Stimulated activated CD4-positive, alpha-beta T cell treated with anti-CD3 and anti-CD28 coated beads, Interleukin-2, amount 100 ng/mL, for 24 hours (primary cell): ENCODE data around the gene UBE2R2.
"Not testable (repeated sequence)": the region's sequence is repeated elsewhere in the genome, so short reads cannot be mapped to it uniquely, and the experiment has no call there.

Experiments
- DNase-seq, 2 donors: peaks; one replicate each; pipeline ENCODE4 v3.0.0-alpha.2; 2020

The UBE2R2 gene

DNA sequence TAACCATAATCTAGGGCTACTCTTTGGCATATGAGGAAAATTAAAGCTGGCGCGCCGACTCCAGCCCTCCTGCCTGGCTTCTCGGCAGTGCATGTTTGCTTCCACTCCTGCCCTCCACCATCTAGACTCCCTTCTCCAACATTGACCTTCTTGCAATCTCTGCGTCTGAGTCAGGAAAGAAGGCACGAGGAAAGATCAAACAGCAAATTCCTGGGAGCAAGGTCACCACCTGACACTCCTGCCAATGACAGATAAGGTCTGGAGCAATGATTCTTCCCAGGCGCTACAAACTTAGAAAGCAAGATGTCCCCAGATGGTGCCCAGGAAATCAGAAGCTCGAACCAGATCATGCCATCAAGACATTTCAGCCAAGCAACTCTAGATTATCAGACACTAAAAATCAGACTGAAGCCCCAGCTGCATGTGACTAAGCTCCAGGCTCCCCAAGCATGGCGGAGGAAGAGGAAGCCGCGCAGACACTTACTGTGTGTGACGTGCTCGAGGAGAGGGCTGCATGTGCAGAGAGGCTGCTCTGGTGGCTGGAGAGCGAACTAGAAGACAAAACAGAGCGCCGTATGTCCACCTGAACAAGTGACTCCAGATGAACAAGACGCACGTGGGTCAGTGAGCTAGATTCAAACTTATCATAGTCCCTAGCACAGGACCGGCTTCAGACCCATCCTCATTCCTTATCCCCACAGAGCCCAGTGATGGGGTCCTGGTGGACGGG, 115.3 kb downstream of the UBE2R2 start:
- DNase-seq = no peak

DNA sequence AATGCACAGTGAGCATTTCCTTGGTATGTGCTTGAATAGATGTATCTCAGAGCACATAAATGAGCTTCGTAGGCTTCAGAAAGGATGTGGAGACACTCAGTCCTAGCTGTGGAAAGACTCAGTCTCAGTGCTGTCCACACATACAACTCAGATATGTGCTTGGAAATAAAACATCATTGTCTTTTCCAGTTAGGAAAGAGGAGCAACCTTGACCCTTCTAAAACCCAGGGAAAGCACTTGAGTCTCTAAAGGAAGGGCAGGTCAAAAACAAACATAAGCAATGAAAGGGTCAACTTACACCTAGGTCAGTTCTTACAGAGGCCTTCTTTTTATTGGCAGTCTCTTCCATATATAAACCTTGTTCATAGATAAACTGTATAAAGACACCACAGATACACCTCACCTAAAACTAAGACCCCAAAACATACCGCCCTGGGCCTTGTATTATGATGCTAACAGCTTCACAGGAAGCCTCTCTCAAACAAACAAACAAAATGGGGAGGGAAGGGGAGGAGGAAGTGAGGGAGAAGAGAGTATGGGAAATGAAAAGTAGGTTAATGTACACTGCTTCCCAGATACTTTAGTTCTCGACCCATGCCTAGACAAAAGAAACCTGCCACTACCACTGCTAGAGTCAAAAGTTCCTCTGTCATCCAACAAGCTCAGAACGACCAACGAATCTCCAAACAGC, 117.4 kb downstream of the UBE2R2 start:
- no peak for DNase-seq

- no peak for DNase-seq
These were observed 123.2 kb downstream of the UBE2R2 start for GRCh38 chr9:33939924-33940874.

GRCh38 chr9:33942471-33943083, 125.6 kb downstream of the UBE2R2 start:
- no peak for DNase-seq

- no peak for DNase-seq
These were observed 126.4 kb downstream of the UBE2R2 start for GRCh38 chr9:33943389-33943788.

DNA sequence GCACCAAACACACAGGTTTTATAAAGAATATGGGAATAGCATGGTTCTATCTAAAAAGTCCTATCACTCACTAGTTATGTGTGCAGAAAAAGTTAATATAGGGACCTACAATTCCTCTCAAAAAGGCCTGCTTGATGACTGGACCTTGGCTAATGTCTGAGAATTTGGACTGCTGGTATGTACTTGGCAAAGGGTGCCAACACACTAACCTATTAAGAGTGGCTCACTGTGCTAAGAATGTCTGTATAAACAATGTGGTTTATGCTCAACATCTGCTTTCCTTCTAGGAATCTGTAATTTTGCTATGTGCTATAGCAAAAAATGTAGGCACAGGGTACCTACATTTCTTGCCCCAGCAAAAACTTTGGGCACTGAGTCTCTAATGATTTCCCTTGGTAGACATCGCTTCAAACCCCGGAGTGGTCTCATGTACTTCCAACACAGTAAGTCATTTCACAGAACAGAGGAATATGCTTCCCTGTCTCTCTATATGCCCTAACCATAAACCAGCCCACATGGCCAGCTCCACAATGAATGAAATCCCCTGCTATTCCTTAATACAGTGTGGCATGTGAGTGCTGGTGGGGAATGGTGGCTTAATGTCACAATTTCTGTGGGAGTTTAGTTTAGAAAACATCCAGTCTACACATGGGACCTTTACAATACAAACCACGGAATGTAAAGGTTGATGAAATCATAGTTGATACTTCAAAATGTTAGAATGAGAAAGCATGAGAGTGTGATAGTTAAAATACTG, 130.0 kb downstream of the UBE2R2 start:
- DNase-seq = no peak

DNA sequence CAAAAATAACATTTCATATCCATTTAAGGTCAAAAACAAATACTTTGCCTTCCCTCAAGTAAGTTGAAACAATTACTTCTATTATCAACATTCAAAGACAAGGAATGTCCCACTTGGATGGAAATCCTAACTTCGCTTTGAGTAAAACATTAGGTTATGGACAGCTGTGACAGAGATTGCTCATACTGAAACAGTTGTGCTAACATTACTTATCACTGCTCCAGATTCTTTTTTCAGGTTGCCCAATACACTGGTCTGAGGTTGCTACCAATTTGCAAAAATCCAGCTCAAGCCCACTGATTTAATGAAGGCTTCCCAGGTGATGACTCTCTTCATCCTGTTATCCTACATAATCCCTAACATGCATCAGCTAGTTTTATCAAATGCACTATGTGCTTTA, 133.4 kb downstream of the UBE2R2 start:
- no peak for DNase-seq

DNA sequence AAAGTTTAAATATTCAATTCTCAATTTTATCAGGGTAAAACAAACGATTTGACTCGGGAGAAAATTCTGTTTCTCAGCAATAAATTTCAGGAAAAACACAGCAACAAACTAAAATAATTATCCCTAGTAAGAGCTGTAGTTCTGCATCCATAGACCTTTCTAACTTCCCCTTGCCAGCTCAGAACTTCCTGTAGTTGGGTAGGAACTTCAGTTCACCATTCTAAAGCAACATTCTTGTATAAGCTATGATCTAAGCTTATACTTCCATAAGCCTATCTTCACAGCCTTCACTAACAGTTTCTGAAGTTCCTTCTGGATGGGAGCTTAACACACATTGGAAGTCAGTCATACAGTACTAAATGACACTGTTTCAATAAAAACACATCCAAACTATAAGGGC, 135.1 kb downstream of the UBE2R2 start:
- DNase-seq = no peak

GRCh38 chr9:33956544-33956943, 139.6 kb downstream of the UBE2R2 start:
- DNase-seq = no peak

DNA sequence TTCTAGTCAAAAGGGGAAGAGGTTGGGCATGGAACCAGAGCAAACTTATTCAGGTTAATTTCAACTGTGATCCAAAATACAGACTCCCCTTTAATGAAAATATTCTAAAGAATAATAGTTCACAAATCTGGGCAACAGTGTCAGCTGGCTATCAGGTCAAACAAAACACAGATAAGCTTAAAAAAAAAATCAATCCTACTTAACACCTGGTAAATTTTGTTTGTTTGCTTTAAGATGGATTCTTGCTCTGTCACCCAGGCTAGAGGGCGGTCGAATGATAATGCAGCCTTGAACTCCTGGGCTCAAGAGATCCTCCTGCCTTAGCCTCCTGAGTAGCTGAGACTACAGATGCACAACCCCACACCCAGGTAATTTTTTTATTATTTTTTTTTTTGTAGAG, 142.8 kb downstream of the UBE2R2 start:
- no peak for DNase-seq

DNA sequence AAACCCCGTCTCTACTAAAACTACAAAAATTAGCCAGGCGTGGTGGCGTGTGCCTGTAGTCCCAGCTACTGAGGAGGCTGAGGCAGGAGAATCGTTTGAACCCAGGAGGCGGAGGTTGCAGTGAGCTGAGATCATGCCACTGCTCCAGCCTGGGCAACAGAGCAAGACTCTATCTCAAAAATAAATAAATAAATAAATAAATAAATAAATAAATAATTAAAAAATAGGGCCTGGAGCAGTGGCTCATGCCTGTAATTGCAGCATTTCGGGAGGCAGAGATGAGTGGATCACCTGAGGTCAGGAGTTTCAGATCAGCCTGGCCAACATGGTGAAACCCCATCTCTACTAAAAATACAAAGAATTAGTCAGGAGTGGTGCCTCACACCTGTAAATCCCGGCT, 145.5 kb downstream of the UBE2R2 start:
- not testable (repeated sequence) for DNase-seq

- DNase-seq = no peak
These were observed 147.3 kb downstream of the UBE2R2 start for GRCh38 chr9:33964086-33964768.
